ENCODE measurements around the gene EHF. TPM values are rescaled to one million over a fixed set of nuclear protein-coding genes. Genes with fewer than 3 reads are reported as not detected.

Gene EHF
- polyA plus RNA-seq, 1 donor from 2014 or later, result 0.17 TPM

GRCh38 chr11:34682825-34683224, 61.9 kb downstream of the EHF start:
- Histone ChIP-seq H3K4me2 (ENCODE audit: low read length) (no peak overlapping the region), H3K79me2 (replicated peaks; ENCODE audit: insufficient read depth, low read length) (no peaks in the 10 kb centered on the region), H2AFZ (ENCODE audit: low read depth, low read length) (no peak overlapping the region), H4K20me1 (ENCODE audit: insufficient read depth) (no peaks in the 10 kb centered on the region), H3K27me3 (ENCODE audit: insufficient read depth, low read depth, low read length) (no peaks in the 10 kb centered on the region), H3K27ac (ENCODE audit: low read length) (no peak overlapping the region), H3K9me2 (ENCODE audit: insufficient read depth, low read length) (no peaks in the 10 kb centered on the region), H3K9ac (ENCODE audit: low read length) (no peak overlapping the region), H3K4me3 (ENCODE audit: low read length) (no peak overlapping the region), H3K36me3 (ENCODE audit: insufficient read depth, low read length) (no peaks in the 10 kb centered on the region), H3F3A (ENCODE audit: insufficient read depth, low read length, poor library complexity, severe bottlenecking) (no peaks in the 10 kb centered on the region), H3K9me3 (ENCODE audit: low read length) (no peaks in the 10 kb centered on the region)
- TF ChIP-seq POLR2AphosphoS5 (IDR thresholded peaks at IDR 0.05) (no peak), RAD21 (conservative IDR thresholded peaks at IDR 0.05) (no peak), EP300 (conservative IDR thresholded peaks at IDR 0.05; ENCODE audit: poor library complexity, severe bottlenecking) (no peak), CTCF (IDR thresholded peaks at IDR 0.05; ENCODE audit: poor library complexity, severe bottlenecking) (no peak), EZH2 (IDR thresholded peaks at IDR 0.05; ENCODE audit: borderline replicate concordance, insufficient read depth, low read length, poor library complexity, severe bottlenecking) (no peak), SMC3 (conservative IDR thresholded peaks at IDR 0.05; ENCODE audit: poor library complexity) (no peak), REST (IDR thresholded peaks at IDR 0.05; ENCODE audit: borderline replicate concordance) (no peak), TAF1 (IDR thresholded peaks at IDR 0.05; ENCODE audit: low read depth) (no peak), MXI1 (conservative IDR thresholded peaks at IDR 0.05; ENCODE audit: poor library complexity, severe bottlenecking) (no peak)

- Histone ChIP-seq H3K4me3 (ENCODE audit: low read length) (no peak overlapping the region), H3K9me2 (ENCODE audit: insufficient read depth, low read length) (no peaks in the 10 kb centered on the region), H3K36me3 (ENCODE audit: insufficient read depth, low read length) (no peaks in the 10 kb centered on the region), H3K9me3 (ENCODE audit: low read length) (no peaks in the 10 kb centered on the region), H3K27me3 (ENCODE audit: insufficient read depth, low read depth, low read length) (no peaks in the 10 kb centered on the region), H3K4me2 (ENCODE audit: low read length) (no peak overlapping the region), H3K9ac (ENCODE audit: low read length) (no peak overlapping the region), H3K27ac (ENCODE audit: low read length) (no peak overlapping the region), H4K20me1 (ENCODE audit: insufficient read depth) (no peaks in the 10 kb centered on the region), H3F3A (ENCODE audit: insufficient read depth, low read length, poor library complexity, severe bottlenecking) (no peaks in the 10 kb centered on the region), H3K79me2 (replicated peaks; ENCODE audit: insufficient read depth, low read length) (no peaks in the 10 kb centered on the region), H2AFZ (ENCODE audit: low read depth, low read length) (no peak overlapping the region)
- TF ChIP-seq RAD21 (conservative IDR thresholded peaks at IDR 0.05), result no peak
- TF ChIP-seq POLR2AphosphoS5 (IDR thresholded peaks at IDR 0.05), result no peak
Observed at GRCh38 chr11:34683396-34683795, 62.5 kb downstream of the EHF start.

- no peak overlapping the region for H3K4me2 ChIP-seq (ENCODE audit: low read length)
Observed at GRCh38 chr11:34685864-34686263, 65.0 kb downstream of the EHF start.

More at GRCh38 chr11:34685864-34686263, 65.0 kb downstream of the EHF start:
- no peaks in the 10 kb centered on the region for H3K9me3 ChIP-seq (ENCODE audit: low read length)
- H3K27me3 ChIP-seq (ENCODE audit: insufficient read depth, low read depth, low read length), result no peaks in the 10 kb centered on the region
- no peak for TF ChIP-seq EZH2 (IDR thresholded peaks at IDR 0.05; ENCODE audit: borderline replicate concordance, insufficient read depth, low read length, poor library complexity, severe bottlenecking)
- no peak for TF ChIP-seq CTCF (IDR thresholded peaks at IDR 0.05; ENCODE audit: poor library complexity, severe bottlenecking)
- no peak for TF ChIP-seq RAD21 (conservative IDR thresholded peaks at IDR 0.05)
- no peak for TF ChIP-seq EP300 (conservative IDR thresholded peaks at IDR 0.05; ENCODE audit: poor library complexity, severe bottlenecking)
- no peak for TF ChIP-seq REST (IDR thresholded peaks at IDR 0.05; ENCODE audit: borderline replicate concordance)
- TF ChIP-seq SMC3 (conservative IDR thresholded peaks at IDR 0.05; ENCODE audit: poor library complexity), result no peak
- TF ChIP-seq MXI1 (conservative IDR thresholded peaks at IDR 0.05; ENCODE audit: poor library complexity, severe bottlenecking), result no peak
- TF ChIP-seq TAF1 (IDR thresholded peaks at IDR 0.05; ENCODE audit: low read depth), result no peak
- no peak for TF ChIP-seq POLR2AphosphoS5 (IDR thresholded peaks at IDR 0.05)
- no peaks in the 10 kb centered on the region for H3K9me2 ChIP-seq (ENCODE audit: insufficient read depth, low read length)
- H4K20me1 ChIP-seq (ENCODE audit: insufficient read depth), result no peaks in the 10 kb centered on the region
- H3K4me3 ChIP-seq (ENCODE audit: low read length), result no peak overlapping the region
- no peak overlapping the region for H3K27ac ChIP-seq (ENCODE audit: low read length)
- H3K79me2 ChIP-seq (replicated peaks; ENCODE audit: insufficient read depth, low read length), result no peaks in the 10 kb centered on the region
- no peak overlapping the region for H2AFZ ChIP-seq (ENCODE audit: low read depth, low read length)
- no peaks in the 10 kb centered on the region for H3K36me3 ChIP-seq (ENCODE audit: insufficient read depth, low read length)
- H3F3A ChIP-seq (ENCODE audit: insufficient read depth, low read length, poor library complexity, severe bottlenecking), result no peaks in the 10 kb centered on the region
- H3K9ac ChIP-seq (ENCODE audit: low read length), result no peak overlapping the region
